Measurements from ENCODE around the gene AMIGO3.

- TF ChIP-seq CTCF (IDR thresholded peaks at IDR 0.05; ENCODE audit: borderline replicate concordance, extremely low read depth, low read length, poor library complexity, severe bottlenecking) (no peak), EZH2 (IDR thresholded peaks at IDR 0.05; ENCODE audit: borderline replicate concordance, low read depth, low read length, severe bottlenecking) (no peak)
These were observed 14.9 kb downstream of the AMIGO3 start for GRCh38 chr3:49704629-49705028.
